Upper lobe of right lung (tissue), 1 donor: ENCODE results near the gene NCKAP5. TPM values are rescaled to one million over a fixed set of nuclear protein-coding genes. Genes with fewer than 3 reads are reported as not detected.

Experiments
- ATAC-seq: fragments of 200-7000 bp; cut with Tn5 transposase; one replicate; pipeline ENCODE4 v1.9.1; 2020; ENCODE audit warnings: mild to moderate bottlenecking, moderate library complexity
- DNase-seq: peaks from one replicate; pipeline ENCODE4 v3.0.0-alpha.2; 2020
- H3K27ac ChIP-seq: fragments of 200-600 bp; one replicate; pipeline ENCODE4 v1.8.0; 2022
- H3K27me3 ChIP-seq: fragments of 200-600 bp; one replicate; pipeline ENCODE4 v1.8.0; 2022; ENCODE audit warnings: mild to moderate bottlenecking
- H3K36me3 ChIP-seq: fragments of 200-600 bp; one replicate; pipeline ENCODE4 v1.8.0; 2022
- H3K4me1 ChIP-seq: fragments of 200-600 bp; one replicate; pipeline ENCODE4 v1.8.0; 2022
- H3K4me3 ChIP-seq: fragments of 200-600 bp; one replicate; pipeline ENCODE4 v1.8.0; 2022; ENCODE audit warnings: mild to moderate bottlenecking
- H3K9me3 ChIP-seq: fragments of 200-600 bp; one replicate; pipeline ENCODE4 v1.8.0; 2022
- CTCF ChIP-seq: fragments of 200-600 bp; IDR thresholded peaks from one replicate; pipeline ENCODE4 v1.8.0; 2022; ENCODE audit warnings: antibody characterized with exemption
- intact Hi-C: fragments of 100-400 bp; cut with DNase I; formaldehyde crosslinking; loops from one replicate; pipeline ENCODE4 v1.11.0; 2022
- total RNA-seq: library from RNA; stranded (reverse); fragmentation: NEBNext Ultra II Directional; extraction: Animal tissue kit (Norgen Biotek cat#: 25700); gene quantifications from one replicate; pipeline ENCODE4 v1.2.1, GENCODE V29; 2021
- donor health status: DM: no; HTN: yes; CAD: no; lungs with severe emphysema.

Gene NCKAP5
- total RNA-seq, 1 donor from 2014 or later: 40.8 TPM

DNA sequence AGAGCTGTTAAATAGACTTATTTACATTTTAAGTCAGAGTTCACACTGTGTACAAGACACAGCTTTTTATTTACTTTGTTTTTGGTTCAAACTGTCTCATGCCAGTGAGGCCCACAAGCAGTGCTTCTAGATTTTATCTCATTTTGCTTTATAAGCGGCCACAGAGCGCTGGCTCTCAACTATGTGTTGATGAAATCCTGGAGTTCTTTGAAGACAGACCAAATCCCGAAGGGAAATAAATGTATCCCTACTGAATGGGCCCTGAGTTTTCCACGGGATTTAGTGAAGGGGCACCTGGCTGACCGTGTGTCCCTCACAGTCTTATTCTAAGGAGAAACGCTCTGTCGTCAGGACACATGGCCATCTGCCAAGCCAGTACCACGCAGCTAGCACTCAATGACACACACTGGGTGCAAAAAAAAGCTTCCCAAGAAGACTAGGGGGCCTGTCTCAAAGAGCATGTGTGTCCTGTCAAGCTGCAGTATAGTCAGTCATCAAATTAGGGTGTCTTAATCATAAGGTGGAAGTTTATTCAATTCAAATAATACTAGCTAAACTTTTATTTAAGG is 921.6 kb downstream of the NCKAP5 start:
- Histone ChIP-seq H3K36me3 (no peaks in the 10 kb centered on the region), H3K4me1 (no peaks in the 10 kb centered on the region), H3K4me3 (no peak overlapping the region), H3K9me3 (no peaks in the 10 kb centered on the region), H3K27ac (no peak overlapping the region), H3K27me3 (no peaks in the 10 kb centered on the region)
- DNase-seq (no peak), ATAC-seq (no peak)
- intact Hi-C loops: no loop called here
- no peak for TF ChIP-seq CTCF

DNA sequence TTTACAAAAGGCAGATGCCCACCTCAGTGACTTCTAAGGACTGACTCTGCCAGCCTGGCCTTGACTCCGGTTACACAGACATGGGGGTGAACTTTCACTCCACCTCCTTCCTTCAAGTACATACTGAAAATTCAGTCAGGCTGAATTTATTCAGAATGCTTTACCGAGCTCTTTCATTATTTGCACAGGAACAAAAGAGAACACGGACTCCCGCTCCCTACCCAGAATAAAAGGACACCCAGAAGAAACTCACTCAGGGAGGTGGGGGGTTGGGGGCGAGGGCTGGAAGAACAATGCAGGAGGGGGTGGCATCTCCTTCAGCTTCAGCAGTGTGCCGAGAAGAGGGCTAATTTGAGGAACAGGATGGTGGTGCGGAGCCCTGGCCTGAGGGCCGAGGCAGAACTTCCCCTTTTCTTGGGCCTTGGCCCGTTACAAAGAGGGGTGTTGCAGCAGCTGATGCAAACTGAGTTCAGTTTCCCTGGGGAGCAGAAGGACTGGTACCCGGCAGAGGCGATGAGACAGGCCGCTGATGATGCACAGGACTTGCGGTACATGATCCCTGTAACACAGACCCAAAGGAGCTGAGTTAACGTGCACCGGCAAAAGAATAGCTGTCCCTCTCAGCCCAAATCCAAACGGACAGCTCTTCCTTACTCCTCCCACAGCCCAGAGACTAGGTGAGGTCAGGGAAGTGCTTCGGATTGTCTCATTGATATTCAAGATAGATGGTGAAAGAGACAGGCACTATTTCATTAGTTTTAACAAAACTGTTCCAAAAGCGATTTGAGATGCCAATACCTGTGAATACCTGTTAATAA is 922.3 kb downstream of the NCKAP5 start:
- no peak for TF ChIP-seq CTCF
- DNase-seq (no peak), ATAC-seq (peak; percentile 66)
- no peaks in the 10 kb centered on the region for H3K27me3 ChIP-seq
- intact Hi-C loops: no loop called here
- no peaks in the 10 kb centered on the region for H3K36me3 ChIP-seq
- H3K9me3 ChIP-seq: no peaks in the 10 kb centered on the region
- H3K27ac ChIP-seq: no peak overlapping the region
- H3K4me1 ChIP-seq: no peaks in the 10 kb centered on the region
- H3K4me3 ChIP-seq: no peak overlapping the region

- no peaks in the 10 kb centered on the region for H3K9me3 ChIP-seq
- no peak overlapping the region for H3K27ac ChIP-seq
- ATAC-seq: peak; percentile 58
- intact Hi-C loops: no loop called here
- TF ChIP-seq CTCF: no peak
- peak; percentile 63 for DNase-seq
- no peaks in the 10 kb centered on the region for H3K36me3 ChIP-seq
- H3K4me1 ChIP-seq: no peaks in the 10 kb centered on the region
- H3K4me3 ChIP-seq: no peak overlapping the region
- no peaks in the 10 kb centered on the region for H3K27me3 ChIP-seq
Observed at GRCh38 chr2:132645176-132645575, 923.1 kb downstream of the NCKAP5 start.

- DNase-seq: no peak
- no peaks in the 10 kb centered on the region for H3K27me3 ChIP-seq
- no peak for TF ChIP-seq CTCF
- H3K4me3 ChIP-seq: no peak overlapping the region
- ATAC-seq: no peak
- intact Hi-C loops: no loop called here
- H3K36me3 ChIP-seq: no peaks in the 10 kb centered on the region
- H3K27ac ChIP-seq: no peak overlapping the region
- no peaks in the 10 kb centered on the region for H3K9me3 ChIP-seq
- H3K4me1 ChIP-seq: no peaks in the 10 kb centered on the region
Observed at GRCh38 chr2:132642415-132642814, 925.8 kb downstream of the NCKAP5 start.

DNA sequence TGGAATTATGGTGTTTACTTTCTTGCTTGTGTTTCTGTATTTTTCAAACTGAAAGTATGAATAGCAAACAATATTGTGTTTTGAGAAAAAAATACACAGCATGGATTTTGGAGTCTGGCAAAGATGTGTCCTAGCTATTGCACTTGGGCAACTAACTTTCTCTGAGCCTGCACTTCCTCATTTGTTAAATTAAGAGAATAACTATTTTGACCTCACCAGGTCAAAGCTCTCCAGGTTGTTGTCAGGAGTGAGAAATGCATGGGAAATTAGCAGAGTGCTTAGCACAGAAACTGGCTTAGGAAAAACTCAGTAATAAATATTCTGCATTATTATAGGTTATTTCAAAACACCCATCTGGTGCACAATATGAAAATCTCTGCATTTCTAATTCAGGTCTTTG is 926.4 kb downstream of the NCKAP5 start:
- Histone ChIP-seq H3K27ac (no peak overlapping the region), H3K36me3 (no peaks in the 10 kb centered on the region), H3K4me1 (no peaks in the 10 kb centered on the region), H3K4me3 (no peak overlapping the region), H3K9me3 (no peaks in the 10 kb centered on the region), H3K27me3 (no peaks in the 10 kb centered on the region)
- intact Hi-C loops: no loop called here
- no peak for DNase-seq
- ATAC-seq: no peak
- no peak for TF ChIP-seq CTCF
